ENCODE data around the gene AKAP11.

Gene AKAP11

GRCh38 chr13:42337808-42338600 is 66.1 kb downstream of the AKAP11 start:
- DNase-seq (ENCODE audit: low read depth) = no peak

DNA sequence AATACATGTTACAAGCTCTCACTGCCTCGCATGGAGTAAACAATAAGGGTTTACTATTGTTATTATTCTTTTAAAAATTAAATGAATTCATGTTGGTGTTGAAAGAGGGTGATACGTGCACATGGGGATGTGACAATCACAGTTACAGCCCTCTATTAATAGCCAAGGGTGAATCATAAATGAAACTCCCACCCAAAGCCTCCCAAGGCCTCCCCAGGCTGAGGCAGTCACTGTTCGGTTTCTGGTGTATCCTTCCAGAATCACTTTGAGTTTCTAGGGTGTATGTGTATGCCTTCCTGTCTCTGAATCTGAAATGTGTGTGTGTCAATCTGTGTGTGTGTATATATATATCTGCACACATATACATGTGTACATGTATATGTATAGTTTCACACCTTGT is 73.4 kb downstream of the AKAP11 start:
- no peak for DNase-seq (ENCODE audit: low read depth)

DNA sequence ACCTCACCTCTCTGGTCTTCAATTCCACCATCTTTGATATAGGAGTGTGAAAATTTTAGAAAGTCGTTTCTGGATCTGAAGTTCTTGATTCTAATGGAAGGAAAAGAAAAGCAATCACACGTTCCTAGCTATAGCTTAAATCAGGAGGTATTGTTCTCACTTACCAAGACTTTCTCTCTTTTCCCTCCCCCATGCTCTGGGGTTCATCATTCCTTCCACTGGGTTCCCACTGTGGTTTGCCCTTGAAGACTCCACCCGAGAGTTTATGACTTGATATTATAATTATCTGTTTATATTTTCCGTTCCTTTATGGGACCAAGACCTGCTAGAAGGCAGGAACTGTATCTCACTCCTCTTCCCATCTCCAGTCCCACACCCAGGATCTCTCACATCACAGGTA is 76.6 kb downstream of the AKAP11 start:
- DNase-seq (ENCODE audit: low read depth) = no peak

DNA sequence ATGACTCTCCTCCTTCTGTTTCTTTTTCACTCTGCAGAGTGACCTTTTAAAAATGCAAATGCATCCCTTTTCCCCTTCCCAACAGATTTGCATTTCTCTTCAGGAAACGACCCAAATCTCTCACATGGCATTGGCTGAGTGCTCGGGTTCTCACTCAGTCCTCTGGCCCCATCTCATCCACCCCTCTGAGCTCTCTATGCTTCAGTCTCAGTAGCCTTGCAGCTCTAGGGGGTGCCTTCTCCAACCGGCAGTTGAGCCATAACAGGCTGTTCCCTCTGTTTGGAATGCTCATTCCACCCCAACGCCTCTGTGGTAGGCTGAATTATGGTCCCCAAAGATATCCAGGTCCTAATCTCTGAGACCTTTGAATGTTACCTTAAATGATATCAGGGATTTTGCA is 78.2 kb downstream of the AKAP11 start:
- DNase-seq (ENCODE audit: low read depth) = no peak

GRCh38 chr13:42354241-42355091 is 82.5 kb downstream of the AKAP11 start:
- DNase-seq (ENCODE audit: low read depth) = no peak

DNA sequence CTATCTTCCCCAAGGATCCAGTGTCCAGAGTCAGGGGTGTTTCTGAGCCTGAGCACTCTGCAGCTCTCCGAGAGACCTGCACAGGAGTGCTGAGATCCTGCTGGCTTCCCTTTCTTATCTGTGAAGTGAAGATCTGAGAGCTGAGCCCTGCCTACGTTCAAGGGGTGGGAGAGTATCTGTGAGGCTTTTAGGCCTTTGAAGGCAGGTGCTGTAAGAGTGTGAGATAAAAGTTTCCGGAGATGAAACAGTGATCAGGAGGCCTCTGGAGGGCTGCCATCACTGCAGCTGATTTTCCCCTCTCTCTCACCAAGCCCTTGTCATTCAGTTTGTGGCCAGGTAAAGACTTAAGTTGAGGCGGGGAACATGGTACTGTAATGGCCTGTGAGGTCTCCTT is 83.1 kb downstream of the AKAP11 start:
- no peak for DNase-seq (ENCODE audit: low read depth)

GRCh38 chr13:42355491-42356183 is 83.7 kb downstream of the AKAP11 start:
- DNase-seq (ENCODE audit: low read depth) = no peak

- DNase-seq (ENCODE audit: low read depth) = no peak
These were observed 84.2 kb downstream of the AKAP11 start for GRCh38 chr13:42356184-42356575.

- DNase-seq (ENCODE audit: low read depth) = no peak
These were observed 88.2 kb downstream of the AKAP11 start for GRCh38 chr13:42360046-42360574.

- DNase-seq (ENCODE audit: low read depth) = no peak
These were observed 89.7 kb downstream of the AKAP11 start for GRCh38 chr13:42361701-42362100.

DNA sequence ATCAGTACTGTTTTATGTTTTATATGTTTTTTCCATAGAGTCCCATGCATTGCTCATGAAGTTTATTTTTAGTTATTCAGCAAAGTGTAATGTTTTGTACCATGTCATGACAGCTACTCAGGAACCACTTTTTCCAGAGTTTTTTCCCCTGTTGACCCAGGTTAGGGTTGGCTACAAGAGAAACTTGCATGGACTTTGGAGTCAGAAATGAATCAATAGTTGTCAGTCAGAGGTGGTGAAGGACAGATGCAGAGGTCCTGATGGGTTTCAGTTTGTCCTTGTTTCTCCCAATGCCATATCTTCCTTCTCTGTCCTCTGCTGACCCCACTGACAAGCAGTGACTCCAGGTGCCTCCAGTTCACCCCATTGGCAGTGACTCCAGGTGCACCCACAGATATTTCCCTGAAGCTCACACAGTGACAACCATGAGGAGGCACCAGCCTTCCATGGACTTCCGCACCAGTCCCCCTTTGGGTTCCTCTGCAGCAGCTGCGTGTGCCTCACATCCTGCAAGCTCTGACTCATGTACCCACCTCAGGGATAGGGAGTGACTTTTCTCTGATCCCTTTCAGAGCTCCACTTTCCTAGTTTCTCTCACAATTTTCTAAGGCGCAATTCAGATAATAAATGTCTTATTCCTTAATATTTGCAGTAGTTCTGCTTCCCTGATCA is 92.1 kb downstream of the AKAP11 start:
- DNase-seq (ENCODE audit: low read depth) = no peak

- DNase-seq (ENCODE audit: low read depth) = no peak
These were observed 92.7 kb downstream of the AKAP11 start for GRCh38 chr13:42364613-42365000.

DNA sequence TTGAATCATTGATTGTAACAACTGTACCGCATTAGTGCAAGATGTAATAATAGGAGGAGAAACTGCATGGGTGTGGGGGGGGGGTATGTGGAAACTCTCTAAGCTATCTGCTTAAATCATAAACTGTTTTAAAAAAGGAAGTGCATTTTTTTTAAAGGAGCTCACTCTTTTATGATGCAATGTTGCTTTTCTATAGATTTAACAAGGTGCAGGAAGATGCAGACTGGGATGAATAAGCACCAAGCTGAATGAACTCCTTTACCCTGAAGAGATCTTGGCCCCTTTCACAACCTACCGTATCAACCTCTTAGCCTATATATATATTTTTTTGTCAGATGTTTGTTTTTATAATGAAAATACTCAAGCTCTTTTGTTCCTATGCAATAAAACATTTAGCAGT is 95.9 kb downstream of the AKAP11 start:
- DNase-seq (ENCODE audit: low read depth) = no peak

- DNase-seq (ENCODE audit: low read depth) = no peak
These were observed 97.3 kb downstream of the AKAP11 start for GRCh38 chr13:42369071-42369797.

DNA sequence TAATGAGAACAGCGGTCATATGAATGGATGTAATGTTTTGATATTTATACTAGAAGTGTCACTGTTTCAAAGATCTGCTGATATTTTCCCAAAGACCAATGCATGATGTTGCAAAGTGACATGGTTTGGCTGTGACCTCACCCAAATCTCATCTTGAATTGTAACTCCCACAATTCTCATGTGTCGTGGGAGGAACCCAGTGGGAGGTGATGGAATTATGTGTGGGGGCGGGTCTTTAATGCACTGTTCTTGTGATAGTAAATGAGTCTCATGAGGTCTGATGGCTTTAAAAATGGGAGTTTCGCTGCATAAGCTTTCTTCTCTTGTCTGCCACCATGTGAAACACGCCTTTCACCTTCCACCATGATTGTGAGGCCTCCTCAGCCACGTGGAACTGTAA is 98.3 kb downstream of the AKAP11 start:
- DNase-seq (ENCODE audit: low read depth) = no peak

Data from GM04504 (cell line).